HCEC 1CT (cell line): ENCODE results near the gene OR56A4.
"Not testable (repeated sequence)": the region's sequence is repeated elsewhere in the genome, so short reads cannot be mapped to it uniquely, and the experiment has no call there.

ENCODE experiments used
- DNase-seq: peaks from one replicate; pipeline ENCODE4 v3.0.0-alpha.2; 2017

Gene OR56A4, protein sequence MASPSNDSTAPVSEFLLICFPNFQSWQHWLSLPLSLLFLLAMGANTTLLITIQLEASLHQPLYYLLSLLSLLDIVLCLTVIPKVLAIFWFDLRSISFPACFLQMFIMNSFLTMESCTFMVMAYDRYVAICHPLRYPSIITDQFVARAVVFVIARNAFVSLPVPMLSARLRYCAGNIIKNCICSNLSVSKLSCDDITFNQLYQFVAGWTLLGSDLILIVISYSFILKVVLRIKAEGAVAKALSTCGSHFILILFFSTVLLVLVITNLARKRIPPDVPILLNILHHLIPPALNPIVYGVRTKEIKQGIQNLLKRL

DNA sequence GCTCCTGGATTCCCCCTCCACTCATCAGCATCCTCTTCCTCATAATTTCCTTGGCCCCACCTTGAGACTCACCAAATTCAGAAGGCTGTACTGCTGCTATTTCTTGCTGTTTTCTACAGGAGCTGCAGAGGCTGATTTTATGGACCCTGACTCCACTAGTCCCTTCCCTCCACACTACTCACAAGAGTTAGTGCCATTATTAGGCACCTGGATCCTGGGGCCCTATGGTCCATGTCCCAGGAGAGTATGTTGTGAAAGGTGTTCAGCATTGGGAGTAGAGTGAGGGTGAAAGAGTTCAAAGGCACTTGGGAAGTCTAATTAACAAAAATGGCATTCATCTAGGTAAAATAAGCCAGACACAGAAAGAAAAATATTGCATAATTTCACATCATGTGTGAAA, at the start of gene OR56A4:
TSS of gene OR56A4 (minus strand) at position 101 of the 400 bp plus-strand sequence. CDS start 3,954 bp downstream, outside the sequence.
- DNase-seq, result no peak

DNA sequence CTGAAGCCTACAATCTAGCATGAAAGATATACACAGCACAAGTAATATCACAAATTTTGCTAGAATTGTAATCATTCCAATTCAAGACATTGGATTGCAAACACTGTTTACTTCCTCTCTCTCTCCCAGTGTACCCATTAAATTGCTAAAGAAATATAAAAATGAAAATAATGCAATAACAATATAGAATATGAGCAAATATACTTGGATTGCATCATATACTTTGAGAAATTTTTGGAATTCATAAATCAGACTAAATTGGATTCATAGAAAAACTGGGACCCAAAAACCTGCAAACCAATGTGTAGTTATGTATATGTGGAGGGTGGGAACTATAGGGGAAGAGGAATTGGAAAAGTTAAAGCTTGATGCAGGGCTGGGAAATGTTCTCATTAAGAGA, 48.8 kb upstream of the OR56A4 start:
- no peak for DNase-seq

DNA sequence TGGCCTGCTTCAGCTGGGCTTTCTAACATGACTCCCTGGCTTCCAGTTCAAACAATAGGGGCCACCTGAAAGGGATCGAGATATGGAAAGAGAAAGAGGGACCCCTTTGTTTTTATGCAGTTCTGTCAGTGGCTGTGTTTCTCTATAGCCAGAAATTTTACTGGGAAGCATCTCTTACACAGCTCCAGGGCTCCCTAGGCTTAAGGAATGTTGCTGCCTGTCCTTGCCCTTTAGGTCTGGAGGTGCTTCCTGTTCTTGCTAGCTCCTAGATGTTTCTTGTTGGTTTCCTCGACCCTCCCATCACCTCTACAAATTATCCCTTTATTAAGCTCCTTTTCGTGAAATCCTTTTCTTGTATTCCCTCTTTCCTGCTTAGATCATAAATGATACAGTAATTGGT, 45.6 kb upstream of the OR56A4 start:
- no peak for DNase-seq

DNA sequence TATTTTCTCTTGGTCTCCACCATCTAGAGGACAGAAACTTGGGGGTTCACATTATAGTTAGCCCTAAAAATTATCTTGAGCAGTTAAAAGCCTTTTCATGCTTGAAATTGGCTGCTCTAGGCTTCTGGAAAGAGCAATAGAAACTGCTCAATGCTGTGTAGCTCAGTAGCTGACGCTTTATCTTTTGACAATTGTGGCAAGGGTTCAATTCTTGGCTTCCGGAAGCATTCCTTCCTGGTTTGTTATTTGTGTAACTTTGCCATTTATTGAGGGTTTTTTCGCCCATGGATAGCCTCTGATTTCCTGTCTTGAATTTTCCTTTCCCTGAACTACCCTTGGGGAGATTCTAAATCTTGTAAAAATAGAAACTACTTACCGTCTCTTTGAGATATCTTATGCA, 34.1 kb upstream of the OR56A4 start:
- no peak for DNase-seq

DNA sequence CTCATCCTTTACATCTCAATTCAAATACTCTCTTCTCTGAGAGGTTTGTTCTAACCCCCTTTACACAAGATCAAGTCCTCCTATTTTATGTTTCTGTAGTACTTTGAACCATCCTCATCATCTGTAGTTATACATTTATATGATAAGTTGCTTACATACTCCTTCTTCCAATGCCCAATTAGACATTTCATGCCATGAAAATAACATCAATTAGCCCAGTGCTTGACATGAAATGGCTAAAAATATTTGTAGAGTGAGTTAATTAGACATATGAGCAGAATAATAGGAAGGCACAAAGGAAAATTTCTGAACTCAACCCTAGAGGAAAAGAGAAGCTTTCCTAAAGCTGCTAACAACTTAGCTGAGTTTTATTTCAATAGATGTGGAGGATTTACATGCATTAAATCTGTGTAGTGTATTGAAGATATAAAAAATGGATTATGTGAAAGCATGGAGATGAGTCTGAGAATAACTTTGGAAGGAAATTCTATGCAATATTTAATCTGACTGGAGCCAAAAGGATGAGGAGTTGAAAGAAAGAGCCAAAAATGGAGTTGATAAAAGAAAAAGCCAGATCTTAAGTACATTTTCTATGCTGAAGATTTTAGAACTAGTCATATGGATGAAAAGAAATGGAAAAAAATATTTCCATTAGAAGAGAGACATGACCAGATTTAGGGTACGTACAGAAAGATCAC, 24.1 kb upstream of the OR56A4 start, which contains the start of gene OR56A1:
TSS of gene OR56A1 (minus strand) at position 51 of the 698 bp plus-strand sequence. CDS start 3,066 bp downstream, outside the sequence.
- DNase-seq, result no peak

DNA sequence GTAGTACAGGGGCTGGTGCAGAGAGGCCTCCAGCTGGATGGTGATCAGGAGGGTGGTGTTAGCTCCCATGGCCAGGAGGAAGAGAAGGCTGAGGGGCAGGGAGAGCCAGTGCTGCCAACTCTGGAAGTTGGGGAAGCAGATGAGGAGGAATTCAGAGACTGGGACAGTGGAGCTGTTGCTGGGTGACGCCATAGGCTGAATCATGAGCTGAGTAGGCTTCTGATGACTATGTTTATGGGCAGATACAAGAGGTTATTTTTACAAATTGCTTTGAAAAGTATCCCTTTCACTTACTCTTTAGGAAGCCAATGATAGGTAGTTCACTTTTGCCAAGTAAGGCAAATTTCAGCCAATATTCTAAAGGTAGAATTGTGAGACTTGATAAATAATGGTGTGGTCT, 20.8 kb upstream of the OR56A4 start:
- no peak for DNase-seq

DNA sequence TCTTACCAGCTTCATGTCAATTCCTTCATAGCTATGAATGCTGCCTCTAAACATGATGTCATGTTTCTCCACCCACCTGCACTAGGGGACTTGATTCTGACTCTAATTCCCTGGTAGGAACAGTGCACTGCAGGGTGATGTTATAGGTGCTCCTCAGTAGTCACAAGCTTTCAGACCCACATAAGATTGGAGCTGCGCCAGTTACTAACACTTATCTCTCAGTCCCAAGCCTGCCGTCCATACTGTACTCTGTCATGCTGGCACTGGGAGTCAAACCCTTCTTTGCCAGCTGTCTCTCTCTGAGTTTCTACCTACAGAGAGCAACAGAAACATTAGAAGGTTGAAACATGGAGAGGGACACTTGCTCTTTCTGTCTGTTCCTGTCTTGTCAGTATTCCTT, 18.3 kb upstream of the OR56A4 start:
- DNase-seq, result no peak

DNA sequence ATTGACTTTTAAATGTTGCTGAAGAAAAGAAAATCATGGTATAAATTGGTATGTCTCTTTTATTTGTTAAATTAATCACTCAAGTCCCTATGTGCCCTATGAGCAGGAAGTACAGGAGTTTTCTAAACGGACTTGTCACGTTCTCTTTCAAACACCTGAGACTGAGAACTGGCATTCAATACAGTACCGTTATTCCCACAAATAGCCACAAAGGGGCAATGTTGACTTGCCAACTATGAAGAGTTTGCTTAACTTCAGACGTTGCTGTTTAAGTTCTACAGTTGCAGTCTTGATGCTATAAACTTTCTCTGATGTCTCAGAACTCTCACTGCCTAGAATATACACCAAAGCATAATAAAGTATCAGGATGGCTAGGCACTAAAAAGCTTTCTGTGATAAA, 16.2 kb upstream of the OR56A4 start:
- peak; percentile 11 for DNase-seq

DNA sequence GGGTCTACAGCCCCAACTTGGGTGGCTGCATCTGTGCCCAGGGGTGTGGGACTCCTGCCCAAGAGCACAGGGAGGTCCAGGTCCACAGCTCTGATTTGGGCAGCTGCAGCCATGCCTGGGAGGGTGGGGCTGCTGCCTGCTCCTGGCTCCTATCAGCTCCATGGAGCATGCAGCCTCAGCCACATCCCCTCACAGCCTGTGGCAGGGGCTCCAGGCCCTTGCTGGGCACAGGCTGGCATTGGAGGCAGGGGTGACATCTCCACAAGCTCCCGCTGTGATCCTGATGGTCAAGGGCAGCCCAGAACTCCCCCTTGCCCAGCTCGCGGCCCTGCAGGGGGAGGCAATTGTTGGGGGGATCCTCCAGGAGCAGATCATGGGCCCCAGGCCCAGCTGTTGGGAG, 6.3 kb upstream of the OR56A4 start:
- DNase-seq, result no peak

DNA sequence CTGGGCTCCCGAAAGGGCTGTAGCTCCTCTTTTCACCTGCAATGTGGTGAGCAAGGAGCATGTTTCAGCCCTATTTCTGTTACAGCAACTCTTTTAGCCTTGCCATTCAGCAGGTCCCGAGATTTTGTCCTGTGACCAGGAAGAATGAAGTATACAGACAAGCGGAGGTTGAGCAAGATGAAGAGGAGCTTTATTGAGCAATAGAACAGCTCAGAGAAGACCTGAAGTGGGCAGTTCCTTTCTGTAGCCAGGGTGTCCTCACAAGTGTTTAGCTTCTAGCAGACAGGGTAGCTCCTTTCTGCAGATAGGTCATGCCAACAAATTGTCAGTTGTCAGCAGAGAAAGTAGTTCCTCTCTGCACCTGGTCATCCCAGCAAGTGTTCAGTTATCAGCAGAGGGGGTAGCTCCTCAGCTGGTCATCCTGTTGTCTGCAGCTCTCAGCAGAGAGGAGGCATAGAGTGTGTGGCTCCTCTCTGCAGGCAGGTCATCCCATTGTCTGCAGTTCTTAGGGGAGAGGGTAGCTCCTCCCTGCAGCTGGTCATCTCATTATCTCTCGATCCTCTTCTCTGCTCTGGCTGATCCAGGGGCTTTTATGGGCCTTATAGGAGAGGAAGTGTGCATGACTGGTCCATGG, 5.4 kb upstream of the OR56A4 start:
- no peak for DNase-seq

DNA sequence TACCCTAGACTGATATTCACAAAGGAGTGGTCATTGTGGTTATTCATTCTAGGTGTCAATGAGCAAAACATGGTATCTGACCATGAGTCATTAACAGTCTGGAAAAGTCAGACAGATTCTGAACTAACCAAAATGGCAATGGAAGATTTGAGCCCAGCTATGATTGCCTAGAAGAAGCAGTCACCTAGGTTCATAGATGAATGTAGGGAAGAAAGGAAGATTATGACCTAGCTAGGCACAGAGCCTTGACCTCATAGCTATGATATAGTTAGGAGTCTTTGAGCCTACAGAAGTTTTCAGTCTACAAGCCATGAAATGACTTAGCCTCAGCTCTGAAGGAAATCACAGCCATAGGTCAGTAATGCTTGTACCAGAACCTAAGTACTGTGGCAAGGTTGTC, 351 bp downstream of the OR56A4 start:
- DNase-seq, result no peak

DNA sequence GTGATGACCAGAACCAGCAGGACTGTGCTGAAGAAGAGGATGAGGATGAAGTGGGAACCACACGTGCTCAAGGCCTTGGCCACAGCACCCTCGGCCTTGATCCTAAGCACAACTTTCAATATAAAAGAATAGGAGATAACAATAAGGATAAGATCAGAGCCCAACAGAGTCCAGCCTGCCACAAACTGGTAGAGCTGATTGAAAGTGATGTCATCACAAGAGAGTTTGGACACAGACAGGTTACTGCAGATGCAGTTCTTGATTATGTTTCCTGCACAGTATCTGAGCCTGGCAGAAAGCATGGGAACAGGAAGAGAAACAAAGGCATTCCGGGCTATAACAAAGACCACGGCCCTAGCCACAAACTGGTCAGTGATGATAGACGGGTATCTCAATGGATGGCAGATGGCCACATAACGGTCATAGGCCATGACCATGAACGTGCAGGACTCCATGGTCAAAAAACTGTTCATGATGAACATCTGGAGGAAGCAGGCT, 4.5 kb downstream of the OR56A4 start:
- DNase-seq, result no peak

DNA sequence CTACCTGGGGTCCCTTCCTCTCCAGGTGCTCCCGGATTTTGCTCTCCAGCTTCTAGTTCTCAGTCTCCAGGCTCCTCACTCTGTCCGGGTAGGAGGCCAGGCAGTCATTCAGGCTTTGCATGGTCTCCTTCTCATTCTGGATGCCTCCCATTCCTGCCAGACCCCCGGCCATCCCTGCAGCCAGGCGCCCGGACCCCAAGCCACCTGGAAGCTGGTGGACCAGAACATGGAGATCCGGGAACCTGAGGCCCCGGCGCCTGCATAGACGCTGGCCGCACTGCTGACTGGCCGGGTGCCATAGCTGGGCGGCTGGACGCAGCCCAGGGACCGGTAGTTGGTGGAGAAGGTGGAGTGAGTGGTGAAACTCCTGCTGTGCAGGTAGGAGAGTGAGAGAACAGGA, 12.0 kb downstream of the OR56A4 start:
- DNase-seq, result no peak

DNA sequence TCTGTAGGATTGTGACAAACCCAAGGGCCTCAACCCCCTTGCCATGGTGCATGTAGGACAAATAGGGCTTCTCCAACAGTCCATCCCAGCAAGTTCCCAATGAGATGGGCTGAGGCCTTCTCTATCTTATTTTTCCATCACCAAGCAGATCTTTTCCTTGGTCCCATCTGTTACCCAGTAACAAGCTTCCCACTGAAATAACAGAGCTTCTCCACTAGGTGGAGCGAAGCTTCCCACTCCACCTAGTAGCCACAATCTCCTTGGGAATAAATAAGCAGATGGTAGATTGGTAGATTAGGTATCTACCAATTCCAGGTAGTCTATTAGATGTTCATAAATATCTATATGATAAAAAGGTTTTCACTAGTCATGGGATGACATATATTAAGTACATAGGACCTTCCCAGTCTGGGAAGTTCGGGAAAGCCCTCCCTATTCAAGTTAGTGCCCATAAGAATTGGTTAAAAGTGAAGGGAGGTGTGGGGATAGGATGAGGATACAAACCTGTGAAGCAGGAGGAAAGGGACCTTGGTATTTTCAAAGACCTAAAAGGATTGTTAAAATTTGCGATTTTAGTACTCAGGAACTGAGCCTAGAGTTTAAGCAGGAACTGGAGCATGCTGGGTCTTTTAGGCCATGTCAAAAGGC, 14.0 kb downstream of the OR56A4 start:
- peak; percentile 6 for DNase-seq

DNA sequence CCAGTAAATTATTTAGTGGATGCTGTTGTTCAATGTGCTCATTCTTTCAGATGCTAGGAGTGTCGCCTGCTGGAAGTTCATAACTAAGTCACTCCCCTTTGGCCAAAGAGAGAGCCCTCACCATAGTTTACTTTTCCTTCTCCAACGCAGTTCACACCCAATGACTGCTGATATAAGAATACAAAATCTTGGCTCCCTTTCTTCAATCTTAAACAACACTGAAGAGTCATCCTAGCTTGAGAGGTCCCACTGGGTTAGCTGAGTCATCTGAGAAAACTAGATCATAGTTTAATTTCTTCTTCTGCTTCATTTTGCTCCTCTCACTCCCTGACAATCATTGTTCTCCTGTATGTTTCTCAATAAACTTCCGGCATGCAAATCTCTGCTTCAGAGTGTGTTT, 14.6 kb downstream of the OR56A4 start:
- DNase-seq, result no peak

DNA sequence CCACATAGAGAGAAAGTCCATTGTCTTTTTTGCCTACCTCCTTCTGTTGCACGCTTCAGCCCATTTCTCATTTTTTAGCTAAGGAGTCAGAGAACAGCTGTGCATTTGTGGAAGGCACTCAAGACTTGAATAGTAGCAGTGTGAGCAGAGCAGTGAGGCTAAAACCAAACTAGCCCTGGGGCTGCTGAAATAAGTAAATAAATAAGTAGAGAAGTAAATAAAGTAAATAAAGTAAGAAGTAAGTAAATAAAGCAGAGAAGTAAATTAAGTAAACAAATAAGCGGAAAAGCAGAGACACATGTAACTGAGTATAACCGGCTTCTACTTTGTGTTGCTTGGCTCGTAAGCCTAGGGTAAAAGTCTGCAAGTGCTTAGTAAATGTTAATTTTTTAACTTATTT, 17.5 kb downstream of the OR56A4 start:
- no peak for DNase-seq

DNA sequence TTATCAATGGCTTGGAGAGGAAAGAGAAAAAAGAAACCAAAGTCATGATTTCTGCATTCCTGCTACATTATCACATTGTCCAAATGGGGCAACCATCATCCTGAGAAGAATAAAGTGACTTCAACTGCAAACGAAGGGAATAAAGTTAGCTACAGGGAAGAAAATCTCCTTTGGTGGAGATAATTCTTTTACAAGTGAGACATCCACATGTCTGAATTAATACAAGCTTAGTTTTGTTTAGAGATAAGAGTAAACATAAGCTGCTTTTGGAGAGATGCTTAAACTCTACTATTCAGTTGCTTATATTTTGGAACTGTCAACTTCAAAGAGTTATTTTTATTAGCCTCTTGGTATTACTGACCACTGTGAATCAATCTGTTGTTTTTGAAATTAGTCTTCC, 19.9 kb downstream of the OR56A4 start, which contains the start of gene OR52L1:
TSS of gene OR52L1 (minus strand) at position 101 of the 400 bp plus-strand sequence. CDS start at position 46, 55 bp downstream.
- DNase-seq, result no peak

DNA sequence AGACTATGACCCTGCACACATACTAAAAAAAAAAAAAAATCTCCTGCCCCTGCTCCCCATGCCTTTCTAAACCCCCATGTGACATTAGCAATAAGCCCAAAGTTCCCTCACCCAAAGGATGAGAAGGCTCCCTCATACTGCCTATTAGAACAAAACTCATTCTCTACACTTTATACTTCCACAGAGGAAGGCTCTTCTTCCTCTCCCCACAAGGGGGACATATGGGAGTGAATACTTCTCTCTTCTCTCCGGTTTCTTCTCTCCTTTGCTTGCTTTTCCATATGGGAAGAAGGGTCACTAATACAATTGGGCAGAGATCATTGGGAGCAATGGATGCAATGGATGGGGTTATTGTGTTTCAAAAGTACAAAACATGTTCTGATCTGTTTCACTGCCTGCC, 23.3 kb downstream of the OR56A4 start:
- no peak for DNase-seq

DNA sequence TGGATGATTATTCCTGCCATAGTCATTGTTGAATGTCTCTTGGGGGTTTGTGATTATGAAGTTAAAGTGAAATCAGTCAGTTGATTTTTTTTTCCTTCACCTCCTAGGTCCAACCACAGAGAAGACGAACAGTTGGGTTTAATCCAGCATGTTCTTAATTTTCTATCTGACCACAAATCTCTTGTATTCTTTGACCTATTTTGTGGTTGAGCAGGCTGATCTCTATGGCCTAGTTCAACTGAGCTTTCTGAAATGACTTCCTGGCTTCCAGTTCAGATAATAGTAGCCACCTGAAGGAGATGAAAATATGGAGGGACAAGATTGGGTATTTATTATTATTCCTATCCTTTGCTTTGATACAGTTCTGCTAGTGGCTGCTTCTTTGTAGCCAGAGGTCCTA, 33.2 kb downstream of the OR56A4 start:
- no peak for DNase-seq

DNA sequence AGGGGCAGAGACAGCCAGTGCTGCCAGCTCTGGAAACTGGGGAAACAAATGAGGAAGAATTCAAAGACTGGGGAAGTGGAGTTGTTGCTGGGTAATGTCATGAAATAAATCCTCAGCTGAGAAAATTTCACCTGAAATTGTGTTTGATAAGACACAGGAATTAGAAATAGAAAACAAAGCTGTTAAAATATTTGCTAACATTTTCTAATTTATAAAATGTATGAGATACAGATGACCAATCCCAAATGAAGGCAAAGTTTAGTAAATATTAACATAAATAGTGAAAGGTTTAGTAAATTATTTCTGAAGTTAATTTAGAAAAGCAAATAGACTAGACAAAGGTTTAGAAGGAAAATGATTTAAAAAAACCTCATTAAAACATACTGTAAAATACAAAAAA, 38.4 kb downstream of the OR56A4 start, which contains the start of gene OR56A5:
TSS of gene OR56A5 (minus strand) at position 101 of the 400 bp plus-strand sequence. CDS start at position 101, 0 bp downstream.
- no peak for DNase-seq

DNA sequence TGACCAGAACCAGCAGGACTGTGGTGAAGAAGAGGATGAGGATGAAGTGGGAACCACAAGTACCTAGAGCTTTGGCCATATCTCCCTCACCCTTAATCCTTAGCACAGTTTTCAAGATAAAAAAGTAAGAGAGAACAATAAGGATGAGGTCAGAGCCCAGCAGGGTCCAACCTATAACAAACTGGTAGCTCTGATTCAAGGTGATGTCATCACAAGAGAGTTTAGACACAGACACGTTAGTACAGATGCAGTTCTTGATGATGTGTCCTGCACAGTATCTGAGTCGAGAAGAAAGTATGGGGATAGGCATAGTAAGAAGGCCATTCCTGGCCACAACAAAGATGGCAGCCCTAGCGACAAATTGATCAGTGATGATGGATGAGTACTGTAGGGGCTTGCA, 39.0 kb downstream of the OR56A4 start:
- DNase-seq, result no peak

DNA sequence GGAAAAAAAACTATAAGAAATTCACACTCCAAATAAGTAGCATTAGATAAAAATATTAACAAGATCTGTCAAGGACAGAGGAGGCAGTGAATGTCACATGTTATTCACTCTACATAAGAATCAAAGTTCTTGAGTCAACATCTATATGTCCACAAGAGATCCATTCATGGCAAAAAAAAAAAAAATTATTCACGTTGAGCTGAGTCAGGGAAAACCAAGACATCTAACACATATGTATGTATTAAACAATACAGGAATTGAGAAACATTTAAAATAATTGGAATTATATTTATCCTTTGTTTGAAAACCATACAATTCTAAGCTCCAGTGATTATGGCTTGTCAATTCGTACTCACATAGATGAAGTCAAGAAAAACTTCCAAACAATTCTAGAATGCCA, 39.8 kb downstream of the OR56A4 start:
- DNase-seq, result no peak

DNA sequence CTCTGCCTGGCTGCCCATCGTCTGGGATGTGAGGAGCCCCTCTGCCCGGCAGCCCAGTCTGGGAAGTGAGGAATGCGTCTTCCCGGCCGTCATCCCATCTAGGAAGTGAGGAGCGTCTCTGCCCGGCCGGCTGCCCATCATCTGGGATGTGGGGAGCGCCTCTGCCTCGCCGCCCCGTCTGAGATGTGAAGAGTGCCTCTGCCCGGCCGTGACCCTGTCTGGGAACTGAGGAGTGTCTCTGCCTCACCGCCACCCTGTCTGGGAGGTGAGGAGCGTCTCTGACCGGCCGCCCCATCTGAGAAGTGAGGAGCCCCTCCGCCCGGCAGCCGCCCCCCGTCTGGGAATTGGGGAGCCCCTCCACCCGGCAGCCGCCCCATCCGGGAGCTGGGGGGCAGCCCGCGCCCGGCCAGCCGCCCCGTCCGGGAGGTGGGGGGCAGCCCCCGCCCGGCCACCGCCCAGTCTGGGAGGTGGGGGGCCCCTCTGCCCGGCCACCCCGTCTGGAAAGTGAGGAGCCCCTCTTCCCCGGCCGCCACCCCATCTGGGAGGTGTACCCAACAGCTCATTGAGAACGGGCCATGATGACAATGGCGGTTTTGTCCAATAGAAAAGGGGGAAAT, 45.9 kb downstream of the OR56A4 start:
- DNase-seq, result not testable (repeated sequence)
